ENCODE results near the gene FRMD3. TPM values are rescaled to one million over a fixed set of nuclear protein-coding genes. Genes with fewer than 3 reads are reported as not detected.

Gene FRMD3
- total RNA-seq, 1 donor from 2014 or later, result 0.34 TPM

DNA sequence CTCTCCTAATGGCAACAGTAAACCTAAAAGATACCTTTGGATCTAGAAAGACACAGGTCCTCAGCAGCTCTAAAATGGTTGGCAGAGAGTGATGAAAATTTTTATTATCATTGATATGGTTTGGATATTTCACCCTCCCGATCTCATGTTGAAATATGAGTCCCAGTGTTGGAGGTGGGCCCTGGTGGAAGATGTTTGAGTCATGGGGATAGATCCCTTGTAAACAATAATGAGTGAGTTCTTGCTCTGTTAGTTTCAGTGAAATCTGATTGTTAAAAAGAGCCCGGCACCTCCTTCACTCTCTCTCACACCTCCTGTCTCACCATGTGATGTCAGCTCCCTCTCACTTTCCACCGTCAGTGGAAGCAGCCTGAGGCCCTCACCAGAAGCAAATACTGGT is 117.7 kb downstream of the FRMD3 start:
- intact Hi-C loops (cut with micrococcal nuclease), result no loop called here
- H3K4me3 Mint-ChIP-seq, result no peak overlapping the region

DNA sequence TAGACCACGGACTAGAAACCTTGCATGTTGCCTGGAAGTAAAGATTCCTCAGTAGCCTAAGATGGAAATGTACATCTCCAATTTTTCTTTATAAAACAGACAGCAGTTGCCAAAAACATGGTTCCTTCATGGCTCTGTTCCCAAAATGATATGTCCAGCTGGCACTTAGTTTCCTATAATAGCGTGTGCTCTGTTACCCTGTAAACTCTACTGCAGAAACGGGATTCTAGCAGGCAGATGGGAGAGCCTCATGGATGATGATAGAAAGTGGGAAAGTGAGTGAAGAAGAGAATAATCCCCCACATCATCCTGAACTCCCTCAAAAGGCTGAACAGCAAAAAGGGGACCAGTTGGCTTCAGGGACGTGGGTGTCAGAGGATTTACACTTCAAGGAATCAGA is 118.2 kb downstream of the FRMD3 start:
- no peak for DNase-seq (ENCODE audit: low spot score)
- H3K4me1 Mint-ChIP-seq (ENCODE audit: low read depth), result no peaks in the 10 kb centered on the region
- H3K4me3 Mint-ChIP-seq, result no peak overlapping the region
- H3K9me3 Mint-ChIP-seq, result no peaks in the 10 kb centered on the region
- peaks cover 1% of the 10 kb centered on the region for H3K27me3 Mint-ChIP-seq (ENCODE audit: insufficient read depth)
- intact Hi-C loops (cut with micrococcal nuclease), result no loop called here
- H3K27ac Mint-ChIP-seq, result no peak overlapping the region
- no peaks in the 10 kb centered on the region for H3K36me3 Mint-ChIP-seq (ENCODE audit: low read depth)

More for the DNA sequence above, 117.7 kb downstream of the FRMD3 start:
- H3K27ac Mint-ChIP-seq, result no peak overlapping the region
- no peaks in the 10 kb centered on the region for H3K9me3 Mint-ChIP-seq
- no peaks in the 10 kb centered on the region for H3K4me1 Mint-ChIP-seq (ENCODE audit: low read depth)
- DNase-seq (ENCODE audit: low spot score), result no peak
- H3K36me3 Mint-ChIP-seq (ENCODE audit: low read depth), result no peaks in the 10 kb centered on the region
- peaks cover 1% of the 10 kb centered on the region for H3K27me3 Mint-ChIP-seq (ENCODE audit: insufficient read depth)

DNA sequence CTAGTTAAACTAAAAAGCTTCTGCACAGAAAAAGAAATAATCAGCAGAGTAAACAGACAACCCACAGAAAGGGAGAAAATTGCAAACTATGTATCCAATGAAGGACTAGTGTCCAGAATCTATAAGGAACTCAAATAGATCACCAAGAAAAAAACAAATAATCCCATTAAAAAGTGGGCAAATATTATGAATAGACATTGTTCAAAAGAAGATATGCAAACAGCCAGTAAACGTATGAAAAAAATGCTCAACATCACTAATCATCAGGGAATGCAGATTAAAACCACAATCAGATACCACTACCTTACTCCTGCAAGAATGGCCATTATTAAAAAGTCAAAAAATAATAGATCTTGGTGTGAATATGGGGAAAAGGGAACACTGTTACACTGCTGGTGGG is 119.9 kb downstream of the FRMD3 start:
- no peaks in the 10 kb centered on the region for H3K4me1 Mint-ChIP-seq (ENCODE audit: low read depth)
- no peaks in the 10 kb centered on the region for H3K9me3 Mint-ChIP-seq
- DNase-seq (ENCODE audit: low spot score), result no peak
- H3K4me3 Mint-ChIP-seq, result no peak overlapping the region
- intact Hi-C loops (cut with micrococcal nuclease), result no loop called here
- peaks cover 1% of the 10 kb centered on the region for H3K27me3 Mint-ChIP-seq (ENCODE audit: insufficient read depth)
- no peak overlapping the region for H3K27ac Mint-ChIP-seq
- no peaks in the 10 kb centered on the region for H3K36me3 Mint-ChIP-seq (ENCODE audit: low read depth)

- DNase-seq (ENCODE audit: low spot score), result no peak
- Mint-ChIP-seq H3K4me1 (ENCODE audit: low read depth) (no peaks in the 10 kb centered on the region), H3K27me3 (ENCODE audit: insufficient read depth) (peaks cover 1% of the 10 kb centered on the region), H3K4me3 (no peak overlapping the region), H3K9me3 (no peaks in the 10 kb centered on the region), H3K36me3 (ENCODE audit: low read depth) (no peaks in the 10 kb centered on the region), H3K27ac (no peak overlapping the region)
- intact Hi-C loops (cut with micrococcal nuclease), result no loop called here
Observed at GRCh38 chr9:83413367-83413766, 124.8 kb downstream of the FRMD3 start.

GRCh38 chr9:83410701-83411100 is 127.5 kb downstream of the FRMD3 start:
- DNase-seq (ENCODE audit: low spot score), result no peak
- Mint-ChIP-seq H3K27me3 (ENCODE audit: insufficient read depth) (no peaks in the 10 kb centered on the region), H3K9me3 (no peaks in the 10 kb centered on the region), H3K4me1 (ENCODE audit: low read depth) (no peaks in the 10 kb centered on the region), H3K27ac (no peak overlapping the region), H3K4me3 (no peak overlapping the region), H3K36me3 (ENCODE audit: low read depth) (no peaks in the 10 kb centered on the region)
- intact Hi-C loops (cut with micrococcal nuclease), result no loop called here

- Mint-ChIP-seq H3K4me3 (no peak overlapping the region), H3K27me3 (ENCODE audit: insufficient read depth) (peaks cover 3% of the 10 kb centered on the region), H3K27ac (no peak overlapping the region), H3K9me3 (no peaks in the 10 kb centered on the region), H3K4me1 (ENCODE audit: low read depth) (no peaks in the 10 kb centered on the region), H3K36me3 (ENCODE audit: low read depth) (no peaks in the 10 kb centered on the region)
- no peak for DNase-seq (ENCODE audit: low spot score)
- intact Hi-C loops (cut with micrococcal nuclease), result no loop called here
Observed at GRCh38 chr9:83406921-83407320, 131.3 kb downstream of the FRMD3 start.

DNA sequence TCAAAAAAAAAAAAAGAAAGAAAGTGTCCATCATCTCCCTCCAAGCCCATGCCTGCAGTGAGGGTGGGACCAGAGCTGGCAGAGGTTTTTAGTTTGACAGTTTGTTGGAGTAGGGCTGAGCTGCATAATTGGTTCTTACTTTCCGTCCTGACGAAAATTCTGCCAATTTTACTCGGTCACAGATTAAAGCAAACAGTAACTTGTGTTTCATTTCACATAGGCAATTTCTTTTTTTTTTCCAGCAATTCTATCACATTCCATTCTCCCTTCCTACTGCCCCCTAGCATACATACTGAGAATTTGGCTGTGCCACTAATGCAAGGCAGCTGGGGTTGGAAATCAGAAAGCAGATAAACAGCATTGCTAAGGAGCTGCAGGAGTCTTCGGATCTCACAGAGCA is 132.4 kb downstream of the FRMD3 start:
- H3K36me3 Mint-ChIP-seq (ENCODE audit: low read depth), result no peaks in the 10 kb centered on the region
- intact Hi-C loops (cut with micrococcal nuclease), result no loop called here
- H3K27me3 Mint-ChIP-seq (ENCODE audit: insufficient read depth), result peaks cover 3% of the 10 kb centered on the region
- no peak overlapping the region for H3K4me3 Mint-ChIP-seq
- no peak for DNase-seq (ENCODE audit: low spot score)
- H3K4me1 Mint-ChIP-seq (ENCODE audit: low read depth), result no peaks in the 10 kb centered on the region
- H3K9me3 Mint-ChIP-seq, result no peaks in the 10 kb centered on the region
- no peak overlapping the region for H3K27ac Mint-ChIP-seq

DNA sequence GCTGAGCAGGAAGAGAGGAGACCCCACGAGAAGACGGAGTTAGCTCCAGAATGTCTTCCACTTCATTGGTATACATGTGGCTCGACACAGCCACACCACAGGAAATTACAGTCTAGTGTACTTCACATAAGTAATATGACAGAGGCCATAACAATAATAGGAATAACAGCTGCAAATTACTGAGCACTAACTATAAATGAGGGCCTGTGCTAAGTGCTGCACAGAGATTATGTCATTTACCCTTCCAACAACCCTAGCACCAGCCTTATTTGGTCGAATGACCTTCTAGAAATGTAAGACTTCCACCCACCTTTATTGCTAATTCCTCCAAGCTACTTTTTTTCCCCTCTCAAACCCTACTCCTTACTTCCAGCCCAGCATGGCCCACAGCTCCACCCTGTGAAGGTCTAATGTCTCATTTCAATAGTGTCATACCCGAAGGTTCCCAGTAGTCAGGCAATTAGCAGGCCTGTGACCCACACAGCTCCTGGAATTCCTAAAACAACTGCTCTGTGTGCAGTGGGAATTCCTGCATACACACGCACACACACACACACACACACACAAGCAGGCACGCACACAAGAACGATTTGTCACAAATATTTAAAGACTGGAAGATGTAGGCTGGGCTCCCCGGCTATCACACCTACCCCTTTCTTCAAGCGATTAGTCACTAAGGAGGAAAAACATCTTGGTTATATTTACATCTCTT is 134.5 kb downstream of the FRMD3 start:
- no peak for DNase-seq (ENCODE audit: low spot score)
- Mint-ChIP-seq H3K27me3 (ENCODE audit: insufficient read depth) (peaks cover 6% of the 10 kb centered on the region), H3K4me1 (ENCODE audit: low read depth) (no peaks in the 10 kb centered on the region), H3K4me3 (no peak overlapping the region), H3K9me3 (no peaks in the 10 kb centered on the region), H3K36me3 (ENCODE audit: low read depth) (no peaks in the 10 kb centered on the region), H3K27ac (no peak overlapping the region)
- intact Hi-C loops (cut with micrococcal nuclease), result no loop called here

DNA sequence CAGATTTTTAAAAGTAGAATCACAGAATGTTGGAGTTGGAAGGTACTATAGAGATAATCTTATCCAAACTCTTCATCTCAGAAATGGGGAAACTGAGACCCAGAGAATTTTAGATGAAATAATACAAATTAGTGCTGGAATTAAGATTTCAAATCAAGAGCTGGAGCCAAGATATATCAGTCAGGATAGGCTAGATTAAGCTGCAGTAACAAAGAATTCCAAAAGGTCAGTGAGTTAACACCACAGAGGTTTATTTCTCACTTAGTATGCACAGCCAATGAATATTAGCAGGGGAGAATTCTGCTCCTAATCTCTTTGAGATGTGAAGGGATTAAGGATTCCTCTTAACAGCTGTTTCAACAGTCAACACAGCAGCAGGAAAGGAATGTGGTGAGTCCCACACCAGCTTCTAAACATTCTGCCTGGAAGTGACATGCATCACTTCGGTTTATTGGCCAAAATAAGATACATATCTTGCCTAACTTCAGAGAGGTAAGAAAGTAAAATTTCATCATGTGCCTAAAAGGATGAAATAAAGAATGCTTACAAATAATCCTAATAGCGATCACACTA is 136.8 kb downstream of the FRMD3 start:
- intact Hi-C loops (cut with micrococcal nuclease), result no loop called here
- Mint-ChIP-seq H3K4me3 (no peak overlapping the region), H3K9me3 (no peaks in the 10 kb centered on the region), H3K36me3 (ENCODE audit: low read depth) (no peaks in the 10 kb centered on the region), H3K4me1 (ENCODE audit: low read depth) (no peaks in the 10 kb centered on the region), H3K27ac (no peak overlapping the region), H3K27me3 (ENCODE audit: insufficient read depth) (peaks cover 8% of the 10 kb centered on the region)
- no peak for DNase-seq (ENCODE audit: low spot score)

- intact Hi-C loops (cut with micrococcal nuclease), result no loop called here
- no peak for DNase-seq (ENCODE audit: low spot score)
Observed at GRCh38 chr9:83396813-83397212, 141.4 kb downstream of the FRMD3 start.

DNA sequence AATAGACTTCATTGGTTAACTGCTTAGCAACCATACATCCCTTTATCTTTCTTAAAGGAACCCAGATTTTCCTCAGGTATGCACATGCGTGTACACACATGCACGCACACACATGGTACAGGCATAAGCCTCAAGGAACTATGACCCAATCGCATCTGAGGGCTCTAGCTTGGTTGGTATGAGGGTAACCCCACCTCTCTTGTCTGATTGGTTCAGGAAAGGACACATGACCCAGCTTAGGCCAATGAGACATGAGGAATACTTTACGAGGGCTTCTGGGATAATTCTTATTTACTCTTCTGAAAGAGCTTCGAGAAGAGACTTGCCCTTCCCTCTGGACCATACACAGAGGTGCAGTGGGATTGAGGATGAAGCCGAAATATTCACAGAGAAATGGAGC is 141.9 kb downstream of the FRMD3 start:
- Mint-ChIP-seq H3K4me3 (no peak overlapping the region), H3K9me3 (no peaks in the 10 kb centered on the region), H3K4me1 (ENCODE audit: low read depth) (no peaks in the 10 kb centered on the region), H3K27ac (no peak overlapping the region), H3K27me3 (ENCODE audit: insufficient read depth) (peaks cover 5% of the 10 kb centered on the region), H3K36me3 (ENCODE audit: low read depth) (no peaks in the 10 kb centered on the region)
- intact Hi-C loops (cut with micrococcal nuclease), result no loop called here
- no peak for DNase-seq (ENCODE audit: low spot score)

More at GRCh38 chr9:83396813-83397212, 141.4 kb downstream of the FRMD3 start:
- H3K36me3 Mint-ChIP-seq (ENCODE audit: low read depth), result no peaks in the 10 kb centered on the region
- no peak overlapping the region for H3K27ac Mint-ChIP-seq
- no peak overlapping the region for H3K4me3 Mint-ChIP-seq
- no peaks in the 10 kb centered on the region for H3K9me3 Mint-ChIP-seq
- H3K4me1 Mint-ChIP-seq (ENCODE audit: low read depth), result no peaks in the 10 kb centered on the region
- H3K27me3 Mint-ChIP-seq (ENCODE audit: insufficient read depth), result peaks cover 5% of the 10 kb centered on the region

GRCh38 chr9:83392228-83392627 is 146.0 kb downstream of the FRMD3 start:
- H3K4me3 Mint-ChIP-seq, result no peak overlapping the region

GRCh38 chr9:83388346-83388745 is 149.9 kb downstream of the FRMD3 start:
- intact Hi-C loops (cut with micrococcal nuclease), result no loop called here
- no peak for DNase-seq (ENCODE audit: low spot score)

More at GRCh38 chr9:83392228-83392627, 146.0 kb downstream of the FRMD3 start:
- Mint-ChIP-seq H3K27me3 (ENCODE audit: insufficient read depth) (no peaks in the 10 kb centered on the region), H3K27ac (no peak overlapping the region), H3K9me3 (no peaks in the 10 kb centered on the region), H3K36me3 (ENCODE audit: low read depth) (no peaks in the 10 kb centered on the region), H3K4me1 (ENCODE audit: low read depth) (no peaks in the 10 kb centered on the region)
- intact Hi-C loops (cut with micrococcal nuclease), result no loop called here
- no peak for DNase-seq (ENCODE audit: low spot score)

More at GRCh38 chr9:83388346-83388745, 149.9 kb downstream of the FRMD3 start:
- no peak overlapping the region for H3K4me3 Mint-ChIP-seq
- no peaks in the 10 kb centered on the region for H3K36me3 Mint-ChIP-seq (ENCODE audit: low read depth)
- H3K27me3 Mint-ChIP-seq (ENCODE audit: insufficient read depth), result no peaks in the 10 kb centered on the region
- H3K9me3 Mint-ChIP-seq, result no peaks in the 10 kb centered on the region
- no peak overlapping the region for H3K27ac Mint-ChIP-seq
- H3K4me1 Mint-ChIP-seq (ENCODE audit: low read depth), result no peaks in the 10 kb centered on the region
